ENCODE results near the gene CDKL5.
"Not testable (repeated sequence)": the region's sequence is repeated elsewhere in the genome, so short reads cannot be mapped to it uniquely, and the experiment has no call there.

CDKL5 gene

GRCh38 chrX:18577400-18577799 is 152.0 kb downstream of the CDKL5 start:
- DNase-seq = no peak

DNA sequence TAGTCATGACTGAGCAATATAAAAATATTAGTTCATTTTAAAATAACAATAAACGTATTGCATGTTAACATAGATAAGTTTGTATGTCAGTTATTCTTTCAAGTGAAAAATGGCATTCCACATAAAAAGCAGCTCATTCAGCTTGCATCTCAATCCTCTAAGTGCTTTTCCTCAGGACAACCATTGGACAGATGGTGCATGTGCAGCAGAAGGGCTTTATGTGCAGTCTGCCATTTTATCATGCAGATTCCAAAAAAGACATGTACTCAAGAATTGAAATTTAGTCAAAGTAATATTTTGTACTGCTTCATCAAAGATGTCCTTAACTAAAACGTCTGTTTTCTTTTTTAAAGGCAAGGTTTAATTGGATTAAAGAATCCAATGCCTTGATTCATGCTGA is 153.1 kb downstream of the CDKL5 start:
- DNase-seq = no peak

- no peak for DNase-seq
Measured at GRCh38 chrX:18579495-18579894, 154.1 kb downstream of the CDKL5 start.

- no peak for DNase-seq
Measured at GRCh38 chrX:18582910-18583493, 157.6 kb downstream of the CDKL5 start.

DNA sequence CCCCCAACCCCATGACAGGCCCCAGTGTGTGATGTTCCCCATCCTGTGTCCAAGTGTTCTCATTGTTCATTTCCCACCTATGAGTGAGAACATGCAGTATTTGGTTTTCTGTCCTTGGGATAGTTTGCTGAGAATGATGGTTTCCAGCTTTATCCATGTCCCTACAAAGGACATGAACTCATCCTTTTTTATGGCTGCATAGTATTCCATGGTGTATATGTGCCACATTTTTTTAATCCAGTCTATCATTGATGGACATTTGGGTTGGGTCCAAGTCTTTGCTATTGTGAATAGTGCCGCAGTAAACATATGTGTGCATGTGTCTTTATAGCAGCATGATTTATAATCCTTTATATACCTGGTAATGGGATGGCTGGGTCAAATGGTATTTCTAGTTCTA is 163.9 kb downstream of the CDKL5 start:
- DNase-seq = not testable (repeated sequence)

GRCh38 chrX:18591834-18592233 is 166.4 kb downstream of the CDKL5 start:
- DNase-seq = no peak

DNA sequence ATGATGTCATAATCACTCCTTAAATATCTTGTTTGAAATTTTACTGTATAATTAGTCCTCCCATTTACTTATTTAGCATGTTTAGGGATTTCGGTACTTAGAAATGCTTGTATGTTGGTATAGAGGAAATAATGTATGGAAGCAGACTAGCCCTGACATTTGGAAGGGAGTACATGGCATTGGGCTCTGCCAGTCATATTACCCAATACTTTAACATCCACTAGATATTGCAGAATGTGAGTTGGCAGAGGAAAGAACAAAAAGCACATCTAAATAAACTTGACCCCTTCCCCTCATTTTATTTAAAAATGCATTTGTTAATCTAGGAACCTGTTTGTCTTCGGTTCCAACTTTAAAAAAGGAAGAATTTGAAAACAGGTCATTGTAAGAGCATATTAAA is 168.7 kb downstream of the CDKL5 start:
- DNase-seq = no peak

DNA sequence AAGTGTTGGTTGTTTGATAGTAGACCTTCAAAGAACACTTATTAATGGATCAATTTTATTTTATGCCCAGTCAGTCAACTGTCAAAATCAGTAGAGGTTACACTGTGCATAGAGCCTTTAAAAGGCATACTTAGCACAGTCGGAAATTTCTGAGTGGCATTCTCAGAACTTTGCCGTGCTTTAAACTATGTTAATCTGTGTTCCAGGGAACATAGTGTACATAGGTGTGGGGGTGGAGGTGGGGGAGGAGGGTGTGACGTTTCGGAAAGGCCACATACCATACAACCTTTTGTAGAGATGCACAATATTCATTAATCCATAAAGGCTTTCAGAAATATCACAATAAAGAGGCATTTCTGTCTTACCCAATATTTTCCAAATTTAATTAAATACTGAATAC is 170.7 kb downstream of the CDKL5 start:
- DNase-seq = no peak

GRCh38 chrX:18598413-18598812 is 173.0 kb downstream of the CDKL5 start:
- DNase-seq = no peak

DNA sequence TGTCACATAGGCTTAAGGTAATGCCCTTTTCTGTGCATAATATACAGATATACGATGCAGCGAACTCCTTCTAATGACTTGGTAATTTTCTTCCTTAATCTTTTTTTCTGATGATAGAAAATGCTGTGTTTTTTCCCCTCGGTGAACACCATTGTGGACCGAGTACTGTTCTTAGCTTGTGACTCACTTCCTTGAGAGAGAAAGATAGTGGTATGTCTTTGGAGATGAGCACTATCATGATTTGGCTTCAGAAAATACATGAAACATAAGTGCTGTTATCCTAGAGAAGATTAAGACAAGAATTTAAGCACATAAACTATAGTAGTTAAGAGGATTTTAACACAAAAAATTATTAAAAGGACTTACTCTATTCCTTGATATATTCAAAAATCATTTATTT is 182.6 kb downstream of the CDKL5 start:
- no peak for DNase-seq

GRCh38 chrX:18613930-18614639 is 188.7 kb downstream of the CDKL5 start:
- no peak for DNase-seq

GRCh38 chrX:18616688-18617406 is 191.4 kb downstream of the CDKL5 start:
- no peak for DNase-seq

- no peak for DNase-seq
Measured at GRCh38 chrX:18617407-18617750, 192.0 kb downstream of the CDKL5 start.

GRCh38 chrX:18619288-18619687 is 193.9 kb downstream of the CDKL5 start:
- no peak for DNase-seq

GRCh38 chrX:18620349-18620748 is 194.9 kb downstream of the CDKL5 start:
- DNase-seq = no peak

DNA sequence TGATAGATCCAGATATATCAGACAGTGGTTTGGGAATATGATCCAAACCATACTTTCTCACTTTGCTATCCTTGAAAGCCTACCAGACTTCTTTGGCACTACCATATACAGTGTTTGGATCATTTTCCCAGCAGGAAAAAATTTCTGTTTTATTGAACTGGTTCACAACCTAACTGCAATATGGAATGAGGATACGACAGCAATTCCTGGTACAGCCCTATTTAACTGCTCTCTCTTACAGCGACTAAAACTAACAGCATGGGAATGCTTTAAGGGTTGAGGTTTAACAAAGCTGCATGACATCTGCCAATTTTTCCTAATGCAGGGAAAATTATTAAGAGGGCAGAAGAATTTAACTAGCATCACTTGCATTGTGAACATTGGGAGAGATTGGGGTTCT is 199.2 kb downstream of the CDKL5 start:
- DNase-seq = no peak

DNA sequence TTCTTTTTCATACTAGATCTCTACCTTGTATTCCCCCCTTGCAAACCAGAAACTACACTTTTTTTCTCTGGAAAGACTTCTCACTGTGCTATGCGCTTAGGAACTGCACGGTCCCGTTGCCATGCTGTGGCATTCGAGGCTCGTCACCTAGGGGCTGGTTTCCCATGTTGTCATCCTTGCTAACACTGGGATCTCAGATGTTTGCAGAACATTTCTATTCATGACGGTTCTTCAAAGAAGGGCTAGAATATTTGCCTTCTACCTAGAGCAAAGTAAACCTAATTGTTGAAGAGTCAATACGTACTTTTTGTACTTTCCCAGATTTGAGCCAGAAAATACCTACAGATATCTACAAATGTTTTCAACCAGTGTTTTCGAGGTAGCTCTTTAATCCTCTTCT is 205.5 kb downstream of the CDKL5 start:
- no peak for DNase-seq

GRCh38 chrX:18638398-18638797 is 213.0 kb downstream of the CDKL5 start:
- no peak for DNase-seq

DNA sequence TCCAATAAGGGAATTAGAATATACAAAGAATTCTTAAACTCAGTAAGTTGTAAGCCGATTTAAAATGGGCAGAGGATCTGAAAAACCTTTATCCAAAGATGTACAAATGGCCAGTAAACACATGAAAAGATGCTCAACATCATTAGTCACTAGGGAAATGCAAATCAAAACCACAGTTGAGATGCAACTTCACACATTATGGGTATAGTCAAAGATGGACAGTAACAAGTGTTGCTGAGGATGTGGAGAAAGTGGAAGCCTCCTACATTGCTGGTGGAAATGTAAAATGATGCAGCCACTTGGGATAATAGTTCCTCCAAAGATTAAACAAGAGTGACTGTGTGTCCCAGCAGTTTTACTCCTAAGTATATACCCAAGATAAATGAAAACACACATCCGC is 213.9 kb downstream of the CDKL5 start:
- no peak for DNase-seq

GRCh38 chrX:18640686-18641085 is 215.3 kb downstream of the CDKL5 start:
- DNase-seq = no peak

DNA sequence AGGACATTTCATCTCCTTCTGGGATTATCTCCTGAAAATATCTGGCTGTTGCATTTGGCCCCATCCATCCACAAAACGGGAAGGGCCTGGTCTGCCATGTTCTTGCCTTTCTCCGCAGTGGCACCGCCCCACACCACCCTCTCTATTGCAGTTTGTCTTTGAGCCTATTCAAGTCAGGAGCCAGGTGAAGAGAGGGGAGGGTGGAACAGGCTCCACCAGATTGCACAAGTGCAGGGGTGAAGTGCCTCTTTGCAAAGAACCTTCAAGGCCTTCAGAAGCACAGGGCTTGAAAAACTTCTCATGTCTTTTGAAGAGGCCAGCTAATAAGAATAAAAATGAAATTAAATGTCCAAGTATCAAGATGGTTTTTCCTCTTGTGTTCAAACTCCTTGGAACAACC is 217.8 kb downstream of the CDKL5 start:
- no peak for DNase-seq

DNA sequence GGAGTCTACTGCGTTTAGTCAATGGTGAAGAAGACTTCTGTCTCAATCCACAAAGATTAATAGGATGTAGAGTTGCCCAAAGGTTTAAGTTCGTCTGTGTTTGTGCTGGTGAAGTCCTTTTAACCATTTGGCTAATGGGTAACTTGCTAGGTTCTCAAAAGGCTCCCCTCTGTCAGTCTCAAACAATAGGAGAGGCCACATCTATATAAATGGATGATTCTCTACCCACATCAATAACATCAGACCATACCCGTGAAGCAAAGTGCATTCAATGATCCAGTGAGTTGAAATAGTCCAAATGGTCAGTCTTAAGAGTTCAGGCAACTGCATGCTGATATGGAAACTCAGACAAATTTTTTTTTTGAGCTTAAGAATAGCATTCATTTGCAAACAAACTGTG is 218.4 kb downstream of the CDKL5 start:
- DNase-seq = no peak

GRCh38 chrX:18647621-18648020 is 222.2 kb downstream of the CDKL5 start:
- no peak for DNase-seq

DNA sequence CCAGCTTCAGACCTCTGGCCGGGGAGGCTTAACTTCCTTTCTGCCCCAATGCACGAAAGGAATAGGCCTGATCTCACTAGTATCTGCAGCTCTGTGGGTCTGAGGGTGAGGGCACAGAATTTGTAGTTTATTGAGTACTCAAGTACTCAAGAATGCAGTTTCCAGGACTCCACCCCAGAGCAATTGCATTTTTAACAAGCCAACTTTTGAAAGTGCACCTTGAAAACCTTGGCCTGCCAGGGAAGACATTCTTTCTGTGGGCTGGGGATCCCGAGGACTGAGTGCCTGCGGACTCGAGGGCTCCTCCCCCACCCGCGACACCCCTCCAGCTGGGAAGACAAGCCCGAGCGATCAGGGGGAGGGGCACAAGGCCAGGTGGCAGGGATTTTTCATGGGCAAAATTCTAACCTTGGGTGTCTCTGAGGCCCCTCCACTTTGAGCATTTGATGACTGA is 224.1 kb downstream of the CDKL5 start:
- no peak for DNase-seq

Measured in CD4-positive, alpha-beta T cell treated with Interleukin-17A for 4 hours (primary cell).